Type B pancreatic cell (in vitro differentiated cells): Measurements from ENCODE around the gene DMWD. TPM values are rescaled to one million over a fixed set of nuclear protein-coding genes. Genes with fewer than 3 reads are reported as not detected.

Experiments
- DNase-seq: peaks from one replicate; pipeline ENCODE4 v3.0.0; 2021; ENCODE audit warnings: mixed read lengths; ENCODE audit not compliant: unreplicated experiment; ENCODE audit errors: extremely low spot score
- H3K27ac Mint-ChIP-seq: 2 replicates; pipeline ENCODE4 v1.8.0; 2021; ENCODE audit warnings: mild to moderate bottlenecking, mixed read lengths
- H3K27me3 Mint-ChIP-seq: 2 replicates; pipeline ENCODE4 v1.8.0; 2021; ENCODE audit warnings: mixed read lengths
- H3K36me3 Mint-ChIP-seq: 2 replicates; pipeline ENCODE4 v1.8.0; 2021; ENCODE audit warnings: mixed read lengths
- H3K4me1 Mint-ChIP-seq: one replicate; pipeline ENCODE4 v1.8.0; 2021; ENCODE audit warnings: mixed read lengths; ENCODE audit not compliant: unreplicated experiment
- H3K4me3 Mint-ChIP-seq: 2 replicates; pipeline ENCODE4 v1.8.0; 2021; ENCODE audit warnings: mild to moderate bottlenecking, mixed read lengths
- H3K9me3 Mint-ChIP-seq: 2 replicates; pipeline ENCODE4 v1.8.0; 2021; ENCODE audit warnings: mixed read lengths
- CTCF ChIP-seq: fragments of 200-600 bp; sonication (generic); conservative IDR thresholded peaks from 2 replicates; pipeline ENCODE4 v1.5.0; 2021; ENCODE audit warnings: antibody characterized with exemption, mild to moderate bottlenecking
- total RNA-seq: library from RNA; stranded (reverse); gene quantifications from 2 replicates; pipeline ENCODE4 v1.2.1, GENCODE V29; 2021; ENCODE audit warnings: low replicate concordance

Gene DMWD
- total RNA-seq, 1 donor from 2014 or later = 94.0 TPM

GRCh38 chr19:45790942-45791341 lies 1.7 kb downstream of the DMWD start:
- Mint-ChIP-seq H3K9me3 (no peaks in the 10 kb centered on the region), H3K27ac (peak overlapping the region; percentile 74), H3K36me3 (peaks cover 16% of the 10 kb centered on the region), H3K4me3 (peak overlapping the region; percentile 94), H3K4me1 (peaks cover 31% of the 10 kb centered on the region), H3K27me3 (no peaks in the 10 kb centered on the region)
- TF ChIP-seq CTCF = no peak
- no peak for DNase-seq

- Mint-ChIP-seq H3K36me3 (peaks cover 16% of the 10 kb centered on the region), H3K27me3 (no peaks in the 10 kb centered on the region), H3K4me1 (peaks cover 27% of the 10 kb centered on the region), H3K27ac (no peak overlapping the region), H3K4me3 (peak overlapping the region; percentile 20), H3K9me3 (no peaks in the 10 kb centered on the region)
- no peak for TF ChIP-seq CTCF
- DNase-seq = no peak
These were observed 3.4 kb downstream of the DMWD start for GRCh38 chr19:45789035-45789786.

- Mint-ChIP-seq H3K27ac (no peak overlapping the region), H3K4me3 (no peak overlapping the region), H3K36me3 (peaks cover 11% of the 10 kb centered on the region), H3K4me1 (peaks cover 8% of the 10 kb centered on the region), H3K9me3 (no peaks in the 10 kb centered on the region), H3K27me3 (no peaks in the 10 kb centered on the region)
- TF ChIP-seq CTCF = no peak
- no peak for DNase-seq
These were observed 6.1 kb downstream of the DMWD start for GRCh38 chr19:45786533-45786894.

GRCh38 chr19:45785781-45786532 lies 6.7 kb downstream of the DMWD start:
- H3K9me3 Mint-ChIP-seq = no peaks in the 10 kb centered on the region
- no peak overlapping the region for H3K27ac Mint-ChIP-seq
- no peak for DNase-seq
- H3K27me3 Mint-ChIP-seq = no peaks in the 10 kb centered on the region
- TF ChIP-seq CTCF = no peak
- peaks cover 8% of the 10 kb centered on the region for H3K36me3 Mint-ChIP-seq
- H3K4me3 Mint-ChIP-seq = no peak overlapping the region
- peaks cover 5% of the 10 kb centered on the region for H3K4me1 Mint-ChIP-seq

GRCh38 chr19:45785097-45785496 lies 7.5 kb downstream of the DMWD start:
- Mint-ChIP-seq H3K4me1 (peaks cover 6% of the 10 kb centered on the region), H3K36me3 (peaks cover 8% of the 10 kb centered on the region), H3K9me3 (no peaks in the 10 kb centered on the region), H3K4me3 (no peak overlapping the region), H3K27me3 (no peaks in the 10 kb centered on the region), H3K27ac (no peak overlapping the region)
- DNase-seq = no peak
- TF ChIP-seq CTCF = no peak
